Activated CD4-positive, alpha-beta T cell treated with anti-CD3 and anti-CD28 coated beads, Interleukin-2, amount 50 U/mL, for 48 hours (primary cell): ENCODE data around the gene EMILIN1.

Source experiments
- DNase-seq, 2 experiments: peaks; one replicate each; pipeline ENCODE4 v3.0.0-alpha.2; 2020

The EMILIN1 gene

DNA sequence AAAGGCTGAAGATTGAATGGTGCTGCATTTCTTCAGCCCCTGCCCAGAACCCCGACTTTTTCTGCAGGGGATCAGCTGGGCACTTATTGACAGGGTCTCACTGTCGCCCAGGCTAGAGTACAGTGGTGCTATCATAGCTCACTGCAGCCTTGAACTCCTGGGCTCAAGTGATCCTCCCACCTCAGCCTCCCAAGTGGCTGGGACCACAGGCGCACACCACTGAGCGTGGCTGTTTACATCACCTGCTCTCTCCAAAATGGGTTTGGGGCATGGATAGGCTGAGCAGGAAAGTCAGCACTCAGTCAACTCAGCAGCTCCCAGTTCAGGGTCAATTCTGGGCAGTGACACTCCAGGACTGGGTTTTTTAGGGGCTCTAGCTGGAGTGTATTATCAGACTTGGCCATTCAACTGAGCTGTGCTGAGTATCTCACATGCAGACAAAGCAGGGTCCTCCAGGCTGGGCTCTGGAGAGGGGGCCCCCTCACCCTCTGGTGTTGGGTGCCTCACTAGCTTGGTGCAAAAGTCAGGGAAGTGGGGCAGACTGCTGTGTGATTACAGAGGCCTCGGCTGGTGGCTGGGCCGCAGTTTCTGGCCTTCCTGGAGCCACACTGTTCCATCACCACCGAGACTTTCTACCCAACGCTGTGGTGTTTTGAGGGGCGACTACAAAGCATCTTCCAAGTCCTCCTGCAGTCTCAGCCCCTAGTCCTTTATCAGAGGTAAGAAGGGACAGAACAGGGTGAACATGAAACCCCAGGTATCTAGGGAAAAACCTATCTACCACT, 49.7 kb downstream of the EMILIN1 start:
- DNase-seq, result no peak

DNA sequence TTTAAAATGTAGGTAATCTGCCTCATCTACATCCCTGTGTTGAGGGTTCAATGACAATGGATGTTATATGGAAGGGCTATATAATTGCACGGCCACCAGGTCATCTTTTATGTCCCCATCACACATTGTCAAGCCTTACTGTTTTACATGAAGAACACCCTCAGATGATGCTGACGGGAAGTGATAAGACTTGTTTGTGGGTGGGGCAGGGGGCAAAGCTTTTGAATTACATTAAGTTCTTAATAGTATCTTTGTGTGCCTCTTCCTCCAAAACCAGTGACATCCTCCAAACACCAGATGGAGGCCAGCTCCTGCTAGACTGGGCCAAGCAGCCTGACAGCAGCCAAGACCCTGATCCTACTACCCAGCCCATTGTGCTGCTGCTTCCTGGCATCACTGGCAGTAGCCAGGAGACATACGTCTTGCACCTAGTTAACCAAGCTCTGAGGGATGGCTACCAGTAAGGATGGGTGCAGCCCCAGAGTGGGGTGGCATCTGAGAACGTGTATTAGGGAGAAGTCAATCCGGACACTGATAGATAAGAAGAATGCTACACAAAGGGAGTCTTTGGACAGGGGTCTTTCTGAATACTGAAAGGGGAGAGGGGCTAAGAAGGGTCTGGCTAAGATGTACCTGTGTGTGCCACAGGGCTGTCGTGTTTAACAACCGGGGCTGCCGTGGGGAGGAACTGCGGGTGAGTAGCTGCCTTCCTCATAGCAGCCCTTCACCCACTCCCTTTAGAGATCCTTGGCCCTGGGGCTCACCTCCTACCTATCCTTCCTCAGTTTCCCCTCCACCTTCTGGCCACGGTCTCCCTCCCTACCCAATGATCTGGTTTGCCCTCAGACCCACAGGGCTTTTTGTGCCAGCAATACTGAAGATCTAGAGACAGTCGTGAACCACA, 50.5 kb downstream of the EMILIN1 start:
- no peak for DNase-seq

DNA sequence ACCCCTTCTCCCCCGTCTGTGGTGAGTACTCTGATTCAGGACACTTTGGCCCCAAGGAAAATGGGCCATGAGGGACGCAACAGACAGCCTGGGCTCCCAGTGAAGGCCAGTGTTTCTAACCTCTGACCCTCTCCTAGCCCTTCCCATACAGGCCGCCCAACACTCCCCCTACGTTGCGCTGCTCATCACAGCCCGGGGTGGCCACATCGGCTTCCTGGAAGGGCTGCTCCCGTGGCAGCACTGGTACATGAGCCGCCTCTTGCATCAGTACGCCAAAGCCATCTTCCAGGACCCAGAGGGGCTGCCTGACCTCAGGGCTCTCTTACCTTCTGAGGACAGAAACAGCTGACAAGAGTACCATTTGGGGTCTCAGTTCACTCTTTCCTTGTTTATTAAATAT, 52.0 kb downstream of the EMILIN1 start:
- no peak for DNase-seq

DNA sequence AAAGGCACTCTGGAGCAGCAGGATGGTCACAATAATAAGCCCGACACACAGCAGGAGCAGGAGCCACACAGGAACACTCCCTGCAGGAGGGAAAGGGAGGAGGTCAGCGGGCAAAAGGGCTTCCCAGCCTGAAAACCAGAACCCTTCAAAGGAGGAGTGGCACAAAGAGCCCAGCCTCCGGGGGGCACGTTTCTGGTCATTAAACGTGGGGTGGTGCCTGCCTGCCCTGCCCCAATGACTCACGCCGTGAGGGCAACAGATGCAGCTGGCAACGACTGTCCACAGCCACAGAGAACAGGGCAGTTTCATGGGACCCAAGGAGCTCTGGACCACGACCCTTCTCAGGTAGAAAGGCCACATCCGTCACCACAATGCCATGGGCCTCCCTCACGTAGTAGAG, 53.0 kb downstream of the EMILIN1 start:
- no peak for DNase-seq

DNA sequence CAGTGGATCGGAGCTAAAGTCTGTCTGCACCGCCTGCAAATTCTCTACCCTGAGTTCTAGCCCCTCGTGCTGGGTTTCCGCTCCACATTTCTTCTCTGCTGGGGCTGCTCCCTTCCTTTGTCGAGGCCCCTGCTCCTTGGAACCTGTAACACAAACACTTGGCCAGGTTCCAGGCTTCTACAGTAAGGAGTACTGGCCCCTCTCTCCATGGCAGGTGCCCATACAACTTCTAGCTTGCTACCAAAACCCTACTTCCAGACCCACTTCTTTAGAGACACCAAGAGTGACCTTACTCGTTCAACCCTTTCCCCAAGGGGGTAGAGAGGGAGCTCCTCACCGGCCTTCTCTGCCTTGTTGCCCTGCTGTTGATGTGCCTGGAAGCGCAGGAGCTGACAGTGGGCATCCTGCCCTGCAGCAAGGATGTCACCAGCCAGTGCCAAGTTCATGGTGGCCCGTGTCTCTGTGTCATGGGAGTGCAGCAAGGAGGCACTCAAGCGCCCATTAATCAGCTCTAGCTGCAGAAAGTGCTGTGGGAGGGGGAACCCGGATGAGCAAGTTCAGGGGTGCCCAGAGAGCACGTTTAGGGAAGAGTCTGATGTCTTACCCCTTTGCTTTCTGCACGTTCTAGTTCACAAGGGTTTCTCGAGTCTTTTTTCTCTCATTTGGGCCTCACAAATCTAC, 54.9 kb downstream of the EMILIN1 start:
- DNase-seq, result peak; percentile 34 to 35

DNA sequence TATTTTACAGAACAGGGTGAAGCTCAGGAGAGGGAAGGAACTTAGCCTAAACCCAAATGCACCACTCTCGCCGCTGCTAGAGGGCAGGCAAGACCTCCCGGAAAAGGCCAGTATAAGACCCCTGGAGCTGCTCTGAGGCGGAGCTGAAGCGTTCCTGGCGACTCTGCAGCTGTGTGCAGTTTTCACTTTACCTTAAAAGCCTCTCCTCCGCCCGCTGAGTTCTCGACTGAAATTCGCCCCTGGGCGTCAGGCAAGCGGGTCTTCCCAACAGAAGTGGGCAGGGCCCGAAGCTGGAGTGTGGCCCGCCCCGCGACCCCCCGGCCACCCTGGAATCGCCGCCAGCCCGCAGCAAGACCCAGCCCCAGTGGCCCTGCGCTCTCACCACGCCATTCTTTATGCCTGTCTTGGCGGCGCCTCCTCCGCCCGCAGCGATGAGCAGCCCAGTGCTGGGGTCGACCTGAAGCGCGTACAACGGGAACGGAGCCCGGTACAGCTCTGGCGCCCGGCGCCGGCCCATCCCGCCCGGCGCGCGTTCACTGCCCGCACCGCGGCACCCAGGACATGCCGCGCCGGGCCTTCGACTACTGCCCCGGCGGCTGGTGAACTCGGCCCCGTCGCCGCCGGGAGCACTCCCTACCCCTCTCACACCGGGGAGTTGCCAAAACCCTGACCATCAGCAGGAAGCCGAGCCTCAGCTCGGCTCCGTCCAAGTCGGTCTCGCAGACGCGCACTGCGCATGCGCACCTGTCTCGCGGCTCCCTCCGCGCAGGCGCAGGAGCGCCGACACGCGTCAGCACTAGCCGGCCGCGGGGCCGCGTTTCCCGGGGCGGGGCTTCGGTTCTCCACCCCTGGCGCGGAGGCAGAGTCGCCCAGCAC, 55.7 kb downstream of the EMILIN1 start, which contains the start of gene PREB:
Gene PREB (minus strand): TSS at position 732 of the 876 bp plus-strand sequence. CDS start 215 bp downstream, at position 517.
- peak; percentile 98 for DNase-seq

DNA sequence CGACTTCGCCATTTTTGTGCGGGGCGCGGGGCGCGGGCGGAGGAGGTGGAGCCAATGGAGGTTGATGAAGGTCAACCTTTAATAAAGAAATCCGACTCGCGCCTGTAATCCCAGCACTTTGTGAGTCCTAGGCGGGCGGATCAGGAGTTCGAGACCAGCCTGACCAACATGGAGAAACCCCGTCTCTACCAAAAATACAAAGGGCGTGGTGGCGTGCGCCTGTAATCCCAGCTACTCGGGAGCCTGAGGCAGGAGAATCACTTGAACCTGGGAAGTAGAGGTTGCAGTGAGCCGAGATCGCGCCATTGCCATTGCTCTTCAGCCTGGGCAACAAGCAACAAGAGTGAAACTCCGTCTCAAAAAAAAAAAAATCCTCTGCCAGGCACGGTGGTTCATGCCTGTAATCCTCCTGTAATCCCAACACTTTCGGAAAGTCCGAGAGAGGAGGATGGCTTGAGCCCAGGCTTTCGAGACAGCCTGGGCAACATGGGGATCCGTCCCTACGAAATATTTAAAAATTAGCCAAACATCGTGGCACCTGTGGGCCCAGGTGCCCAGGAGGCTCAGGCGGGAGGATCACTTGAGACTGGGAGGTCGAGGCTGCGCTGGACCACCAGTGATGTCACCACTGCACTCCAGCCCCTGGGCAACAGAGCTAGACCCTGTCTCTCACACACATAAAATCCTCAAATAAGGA, 56.5 kb downstream of the EMILIN1 start:
- DNase-seq, result no peak

DNA sequence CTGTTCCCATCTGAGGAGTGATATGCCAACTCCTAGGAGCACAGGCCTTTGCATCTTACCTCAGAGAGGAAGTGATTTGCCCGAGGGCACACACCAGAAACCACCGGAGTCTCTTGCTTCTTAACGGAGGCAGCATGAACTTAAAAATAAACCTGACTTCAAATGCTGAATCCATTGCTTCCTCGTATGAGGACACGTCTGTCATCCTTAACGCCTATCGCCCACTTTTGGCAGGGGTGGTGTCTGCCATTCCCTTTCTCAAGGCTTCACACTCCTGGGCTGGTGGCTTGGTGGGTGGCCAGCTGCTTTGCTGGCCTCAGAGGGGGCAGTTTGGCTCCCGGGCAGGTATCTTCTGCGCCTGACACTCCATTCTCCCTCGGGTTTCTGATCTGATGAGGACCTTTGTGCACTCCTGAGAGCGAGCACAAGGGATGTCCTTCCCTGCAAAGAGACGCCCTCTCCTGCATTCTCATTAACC, 57.1 kb downstream of the EMILIN1 start:
- DNase-seq, result no peak
